ENCODE data around the gene RXRA. TPM values are rescaled to one million over a fixed set of nuclear protein-coding genes. Genes with fewer than 3 reads are reported as not detected.

The RXRA gene
- polyA plus RNA-seq, 4 donors, result 30.8 to 83.5 (median 41.5) TPM

- no peak overlapping the region for H3K4me3 ChIP-seq (ENCODE audit: low read depth in 1 of 3, low read length in 3 of 3)
- H3K36me3 ChIP-seq (ENCODE audit: control insufficient read depth in 3 of 3, insufficient read depth in 2 of 3, low read depth in 1 of 3, low read length in 3 of 3), result peaks cover 0 to 85% (median 0%) of the 10 kb centered on the region in 3 donors
- WGBS, 3 donors, result 81 to 84% (median 83%) methylated on average over 15 to 16 of the region's 16 CpGs
- peak overlapping the region in 1 of 3 donors; percentile 78 for H3K27ac ChIP-seq (ENCODE audit: low read depth in 1 of 3, low read length in 2 of 3)
- H3K27me3 ChIP-seq (ENCODE audit: control insufficient read depth in 3 of 3, insufficient read depth in 3 of 3, low read length in 3 of 3), result no peaks in the 10 kb centered on the region
- H3K4me1 ChIP-seq (ENCODE audit: control insufficient read depth in 3 of 3, insufficient read depth in 2 of 3, low read depth in 1 of 3, low read length in 2 of 3), result peaks cover 21 to 84% (median 32%) of the 10 kb centered on the region in 3 donors
- DNase-seq (no peak), FAIRE-seq (no peak)
- no peaks in the 10 kb centered on the region for H3K9me3 ChIP-seq (ENCODE audit: control insufficient read depth in 2 of 2, insufficient read depth in 1 of 2, low read depth in 1 of 2, low read length in 1 of 2)
These were observed 54.5 kb downstream of the RXRA start for GRCh38 chr9:134380542-134381271.

DNA sequence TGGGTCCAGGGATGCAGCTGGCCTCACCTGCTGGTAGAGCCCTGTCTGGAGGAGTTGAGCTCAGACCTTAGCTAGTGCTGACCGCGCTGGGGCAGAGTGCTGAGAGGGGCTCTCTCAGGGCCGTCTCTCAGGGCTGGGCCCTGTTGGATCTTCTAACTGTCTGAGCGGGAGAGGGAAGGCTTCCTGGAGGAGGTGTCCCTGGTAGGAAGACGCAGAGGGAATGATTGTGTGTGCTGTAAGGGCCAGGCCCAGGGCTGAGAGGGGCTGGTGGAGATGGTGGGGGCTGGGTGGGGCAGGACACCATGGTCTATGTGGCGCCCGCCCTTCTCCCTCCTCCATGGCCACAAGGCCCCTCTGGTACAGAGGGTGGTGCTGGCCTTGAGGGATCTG lies 55.0 kb downstream of the RXRA start:
- Histone ChIP-seq H3K27ac (ENCODE audit: low read depth in 1 of 3, low read length in 2 of 3) (peak overlapping the region in 1 of 3 donors; percentile 78), H3K27me3 (ENCODE audit: control insufficient read depth in 3 of 3, insufficient read depth in 3 of 3, low read length in 3 of 3) (no peaks in the 10 kb centered on the region)
- 88 to 96% (median 88%) methylated on average over 7 of the region's 7 CpGs for WGBS, 3 donors

DNA sequence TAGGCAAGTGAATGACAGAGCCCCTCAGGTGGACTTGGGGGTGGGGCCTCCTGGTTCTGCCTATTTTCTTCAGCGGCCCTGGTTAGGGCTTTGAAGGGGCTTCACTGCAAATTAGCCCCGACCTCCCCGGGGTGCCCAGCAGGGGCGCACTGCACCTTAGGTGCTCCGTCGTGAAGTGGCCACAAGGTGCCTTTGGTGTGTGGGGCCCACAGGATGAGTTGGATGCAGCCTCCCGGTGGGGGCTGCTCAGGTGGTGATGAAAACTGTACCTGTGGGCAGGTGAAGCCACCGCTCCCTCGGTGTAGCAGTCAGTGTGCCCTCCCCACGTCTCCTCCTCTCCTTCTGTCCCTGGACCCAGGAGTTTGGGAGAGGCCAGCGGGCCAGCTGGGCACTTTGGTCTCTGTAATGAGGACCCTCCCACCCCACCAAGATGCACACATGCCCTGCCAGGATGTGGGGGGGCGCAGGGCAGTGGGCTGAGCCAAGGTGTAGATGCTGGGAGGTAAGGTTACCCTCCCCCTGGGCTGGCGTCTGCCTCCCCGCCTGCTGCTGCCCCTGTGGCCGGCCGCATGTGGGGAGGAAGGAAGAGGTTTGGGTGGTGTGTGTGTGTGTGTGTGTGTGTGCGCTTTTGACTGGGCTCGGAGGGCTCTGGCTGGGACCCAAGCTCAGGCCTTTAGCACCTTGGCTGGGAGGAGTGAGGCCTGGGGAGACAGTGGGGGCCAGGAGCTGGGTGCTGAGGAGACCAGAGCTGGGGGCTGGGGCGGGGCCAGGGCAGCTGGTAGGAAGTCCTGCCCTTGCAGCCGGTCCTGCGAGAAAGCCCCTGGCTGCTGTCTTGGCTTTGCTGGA lies 55.6 kb downstream of the RXRA start:
- peaks cover 0 to 86% (median 0%) of the 10 kb centered on the region in 3 donors for H3K36me3 ChIP-seq (ENCODE audit: control insufficient read depth in 3 of 3, insufficient read depth in 2 of 3, low read depth in 1 of 3, low read length in 3 of 3)
- no peaks in the 10 kb centered on the region for H3K9me3 ChIP-seq (ENCODE audit: control insufficient read depth in 2 of 2, insufficient read depth in 1 of 2, low read depth in 1 of 2, low read length in 1 of 2)
- H3K27ac ChIP-seq (ENCODE audit: low read depth in 1 of 3, low read length in 2 of 3), result peak overlapping the region; percentile 56 to 91 (median 78)
- no peaks in the 10 kb centered on the region for H3K27me3 ChIP-seq (ENCODE audit: control insufficient read depth in 3 of 3, insufficient read depth in 3 of 3, low read length in 3 of 3)
- no peak overlapping the region for H3K4me3 ChIP-seq (ENCODE audit: low read depth in 1 of 3, low read length in 3 of 3)
- FAIRE-seq (no peak), DNase-seq (peak; percentile 48 to 58)
- 27 to 35% (median 32%) methylated on average over 17 to 21 of the region's 21 CpGs for WGBS, 3 donors
- peaks cover 21 to 75% (median 25%) of the 10 kb centered on the region in 3 donors for H3K4me1 ChIP-seq (ENCODE audit: control insufficient read depth in 3 of 3, insufficient read depth in 2 of 3, low read depth in 1 of 3, low read length in 2 of 3)

More for the DNA sequence above, 55.0 kb downstream of the RXRA start:
- peaks cover 21 to 81% (median 30%) of the 10 kb centered on the region in 3 donors for H3K4me1 ChIP-seq (ENCODE audit: control insufficient read depth in 3 of 3, insufficient read depth in 2 of 3, low read depth in 1 of 3, low read length in 2 of 3)
- no peak overlapping the region for H3K4me3 ChIP-seq (ENCODE audit: low read depth in 1 of 3, low read length in 3 of 3)
- DNase-seq, result no peak
- no peak for FAIRE-seq
- no peaks in the 10 kb centered on the region for H3K9me3 ChIP-seq (ENCODE audit: control insufficient read depth in 2 of 2, insufficient read depth in 1 of 2, low read depth in 1 of 2, low read length in 1 of 2)
- peaks cover 0 to 87% (median 0%) of the 10 kb centered on the region in 3 donors for H3K36me3 ChIP-seq (ENCODE audit: control insufficient read depth in 3 of 3, insufficient read depth in 2 of 3, low read depth in 1 of 3, low read length in 3 of 3)

DNA sequence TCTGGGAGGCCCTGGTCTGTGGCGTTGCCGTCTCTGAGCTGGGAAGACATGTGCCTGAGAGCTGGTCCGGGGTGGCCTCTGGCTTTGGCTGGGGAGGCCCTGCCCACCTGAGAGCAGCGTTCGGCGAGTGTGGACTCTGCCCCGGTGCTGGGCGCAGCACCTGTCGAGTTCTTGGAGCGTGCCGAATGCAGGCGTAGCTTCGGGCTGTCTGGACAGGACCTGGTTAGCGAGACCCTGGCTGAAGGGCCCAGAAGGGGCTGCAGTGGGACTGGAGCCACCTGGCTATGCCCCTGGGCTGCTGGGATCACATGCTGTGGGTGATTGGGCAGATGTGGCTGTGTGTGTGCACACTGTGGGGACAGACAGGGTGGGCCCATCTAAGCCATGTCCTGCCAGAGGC lies 56.5 kb downstream of the RXRA start:
- no peaks in the 10 kb centered on the region for H3K27me3 ChIP-seq (ENCODE audit: control insufficient read depth in 3 of 3, insufficient read depth in 3 of 3, low read length in 3 of 3)
- FAIRE-seq (no peak), DNase-seq (peak; percentile 90 to 93)
- peaks cover 0 to 87% (median 0%) of the 10 kb centered on the region in 3 donors for H3K36me3 ChIP-seq (ENCODE audit: control insufficient read depth in 3 of 3, insufficient read depth in 2 of 3, low read depth in 1 of 3, low read length in 3 of 3)
- no peaks in the 10 kb centered on the region for H3K9me3 ChIP-seq (ENCODE audit: control insufficient read depth in 2 of 2, insufficient read depth in 1 of 2, low read depth in 1 of 2, low read length in 1 of 2)
- WGBS, 3 donors, result 23 to 59% (median 26%) methylated on average over 12 to 14 of the region's 14 CpGs
- H3K4me3 ChIP-seq (ENCODE audit: low read depth in 1 of 3, low read length in 3 of 3), result no peak overlapping the region
- H3K4me1 ChIP-seq (ENCODE audit: control insufficient read depth in 3 of 3, insufficient read depth in 2 of 3, low read depth in 1 of 3, low read length in 2 of 3), result peaks cover 21 to 67% (median 25%) of the 10 kb centered on the region in 3 donors
- peak overlapping the region; percentile 56 to 91 (median 78) for H3K27ac ChIP-seq (ENCODE audit: low read depth in 1 of 3, low read length in 2 of 3)

GRCh38 chr9:134383148-134383547 lies 56.9 kb downstream of the RXRA start:
- Histone ChIP-seq H3K27ac (ENCODE audit: low read depth in 1 of 3, low read length in 2 of 3) (peak overlapping the region; percentile 56 to 91 (median 78)), H3K4me1 (ENCODE audit: control insufficient read depth in 3 of 3, insufficient read depth in 2 of 3, low read depth in 1 of 3, low read length in 2 of 3) (peaks cover 21 to 67% (median 25%) of the 10 kb centered on the region in 3 donors), H3K9me3 (ENCODE audit: control insufficient read depth in 2 of 2, insufficient read depth in 1 of 2, low read depth in 1 of 2, low read length in 1 of 2) (no peaks in the 10 kb centered on the region), H3K27me3 (ENCODE audit: control insufficient read depth in 3 of 3, insufficient read depth in 3 of 3, low read length in 3 of 3) (no peaks in the 10 kb centered on the region), H3K4me3 (ENCODE audit: low read depth in 1 of 3, low read length in 3 of 3) (no peak overlapping the region), H3K36me3 (ENCODE audit: control insufficient read depth in 3 of 3, insufficient read depth in 2 of 3, low read depth in 1 of 3, low read length in 3 of 3) (peaks cover 0 to 86% (median 0%) of the 10 kb centered on the region in 3 donors)
- DNase-seq, result no peak
- FAIRE-seq, result no peak
- 52 to 79% (median 76%) methylated on average over 6 of the region's 6 CpGs for WGBS, 3 donors

DNA sequence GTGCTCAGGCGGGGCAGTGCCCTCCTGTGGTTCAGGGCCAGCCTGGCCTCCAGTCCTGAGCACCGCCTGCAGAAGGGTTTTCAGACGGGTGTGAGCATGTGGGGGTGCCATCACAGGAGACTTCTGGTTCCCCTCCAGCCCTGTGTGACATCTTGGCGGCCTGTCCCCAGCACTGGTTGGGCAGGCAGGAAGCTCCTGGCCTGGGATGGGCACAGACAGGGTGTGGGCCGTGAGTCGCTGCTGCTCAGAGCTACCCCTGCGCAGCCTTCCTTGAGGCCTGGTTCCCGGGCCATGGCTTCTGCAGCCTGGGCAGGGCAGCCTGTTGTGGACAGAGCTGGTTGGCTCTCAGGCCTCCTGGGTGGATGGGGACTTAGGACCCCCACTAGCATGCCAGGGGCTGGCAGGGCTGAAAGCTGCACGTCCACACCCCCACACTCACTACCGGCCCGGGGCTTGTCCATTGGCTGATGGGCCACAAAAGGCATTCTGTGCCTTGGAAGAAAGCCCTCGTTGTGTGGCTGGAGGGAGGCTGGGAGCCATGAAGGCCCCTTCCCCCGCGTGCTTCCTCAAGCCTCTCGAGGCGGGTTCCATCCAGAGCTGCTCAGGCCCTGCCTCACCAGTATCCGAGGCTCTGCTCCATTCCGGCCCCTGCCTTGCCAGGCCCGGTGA lies 58.7 kb downstream of the RXRA start:
- WGBS, 3 donors, result 65 to 78% (median 77%) methylated on average over 16 to 19 of the region's 19 CpGs
- Histone ChIP-seq H3K9me3 (ENCODE audit: control insufficient read depth in 2 of 2, insufficient read depth in 1 of 2, low read depth in 1 of 2, low read length in 1 of 2) (no peaks in the 10 kb centered on the region), H3K4me1 (ENCODE audit: control insufficient read depth in 3 of 3, insufficient read depth in 2 of 3, low read depth in 1 of 3, low read length in 2 of 3) (peaks cover 10 to 56% (median 16%) of the 10 kb centered on the region in 3 donors), H3K4me3 (ENCODE audit: low read depth in 1 of 3, low read length in 3 of 3) (no peak overlapping the region), H3K27ac (ENCODE audit: low read depth in 1 of 3, low read length in 2 of 3) (no peak overlapping the region), H3K36me3 (ENCODE audit: control insufficient read depth in 3 of 3, insufficient read depth in 2 of 3, low read depth in 1 of 3, low read length in 3 of 3) (peaks cover 0 to 81% (median 0%) of the 10 kb centered on the region in 3 donors), H3K27me3 (ENCODE audit: control insufficient read depth in 3 of 3, insufficient read depth in 3 of 3, low read length in 3 of 3) (no peaks in the 10 kb centered on the region)
- FAIRE-seq (no peak), DNase-seq (no peak)

GRCh38 chr9:134385915-134386314 lies 59.7 kb downstream of the RXRA start:
- Histone ChIP-seq H3K9me3 (ENCODE audit: control insufficient read depth in 2 of 2, insufficient read depth in 1 of 2, low read depth in 1 of 2, low read length in 1 of 2) (no peaks in the 10 kb centered on the region), H3K4me3 (ENCODE audit: low read depth in 1 of 3, low read length in 3 of 3) (no peak overlapping the region), H3K27ac (ENCODE audit: low read depth in 1 of 3, low read length in 2 of 3) (no peak overlapping the region), H3K36me3 (ENCODE audit: control insufficient read depth in 3 of 3, insufficient read depth in 2 of 3, low read depth in 1 of 3, low read length in 3 of 3) (peaks cover 0 to 77% (median 0%) of the 10 kb centered on the region in 3 donors), H3K4me1 (ENCODE audit: control insufficient read depth in 3 of 3, insufficient read depth in 2 of 3, low read depth in 1 of 3, low read length in 2 of 3) (peaks cover 10 to 48% (median 16%) of the 10 kb centered on the region in 3 donors), H3K27me3 (ENCODE audit: control insufficient read depth in 3 of 3, insufficient read depth in 3 of 3, low read length in 3 of 3) (no peaks in the 10 kb centered on the region)
- DNase-seq (no peak), FAIRE-seq (no peak)
- 85 to 96% (median 91%) methylated on average over 24 of the region's 24 CpGs for WGBS, 3 donors

All from small intestine (tissue), 7 donors.